ENCODE data around the gene CHD6. TPM values are rescaled to one million over a fixed set of nuclear protein-coding genes. Genes with fewer than 3 reads are reported as not detected.

Gene CHD6
- total RNA-seq, 1 experiment from 2014 or later = 25.3 TPM

GRCh38 chr20:41463567-41463966 lies 154.6 kb downstream of the CHD6 start:
- Histone ChIP-seq H3K9me3 (ENCODE audit: low read length) (no peaks in the 10 kb centered on the region), H3K4me2 (ENCODE audit: low read depth, low read length, poor library complexity, severe bottlenecking) (no peak overlapping the region), H4K20me1 (ENCODE audit: insufficient read depth, low read depth, low read length) (no peaks in the 10 kb centered on the region), H3K27ac (ENCODE audit: low read length) (no peak overlapping the region), H3K4me3 (ENCODE audit: low read length) (no peak overlapping the region), H3K4me1 (ENCODE audit: low read length) (peaks cover 12% of the 10 kb centered on the region), H3K9me2 (replicated peaks; ENCODE audit: insufficient read depth, low read length) (no peaks in the 10 kb centered on the region), H3K9ac (ENCODE audit: low read length) (no peak overlapping the region), H3K79me2 (ENCODE audit: low read length) (no peaks in the 10 kb centered on the region), H3K27me3 (ENCODE audit: low read length) (no peaks in the 10 kb centered on the region), H3K36me3 (ENCODE audit: insufficient read depth, low read length) (peaks cover 14% of the 10 kb centered on the region), H2AFZ (ENCODE audit: low read length) (no peak overlapping the region)
- DNase-seq = no peak

- Histone ChIP-seq H3K27me3 (ENCODE audit: low read length) (no peaks in the 10 kb centered on the region), H3K9ac (ENCODE audit: low read length) (no peak overlapping the region), H3K4me1 (ENCODE audit: low read length) (peaks cover 7% of the 10 kb centered on the region), H3K27ac (ENCODE audit: low read length) (no peak overlapping the region), H2AFZ (ENCODE audit: low read length) (no peak overlapping the region), H3K9me2 (replicated peaks; ENCODE audit: insufficient read depth, low read length) (no peaks in the 10 kb centered on the region), H4K20me1 (ENCODE audit: insufficient read depth, low read depth, low read length) (no peaks in the 10 kb centered on the region), H3K4me2 (ENCODE audit: low read depth, low read length, poor library complexity, severe bottlenecking) (no peak overlapping the region), H3K36me3 (ENCODE audit: insufficient read depth, low read length) (peaks cover 14% of the 10 kb centered on the region), H3K9me3 (ENCODE audit: low read length) (no peaks in the 10 kb centered on the region), H3K79me2 (ENCODE audit: low read length) (no peaks in the 10 kb centered on the region), H3K4me3 (ENCODE audit: low read length) (no peak overlapping the region)
- no peak for DNase-seq
Observed at GRCh38 chr20:41462372-41463161, 155.6 kb downstream of the CHD6 start.

- Histone ChIP-seq H3K36me3 (ENCODE audit: insufficient read depth, low read length) (peaks cover 24% of the 10 kb centered on the region), H3K9ac (ENCODE audit: low read length) (no peak overlapping the region), H3K27ac (ENCODE audit: low read length) (no peak overlapping the region), H4K20me1 (ENCODE audit: insufficient read depth, low read depth, low read length) (no peaks in the 10 kb centered on the region), H3K79me2 (ENCODE audit: low read length) (no peaks in the 10 kb centered on the region), H3K4me1 (ENCODE audit: low read length) (no peaks in the 10 kb centered on the region), H3K4me3 (ENCODE audit: low read length) (no peak overlapping the region), H3K27me3 (ENCODE audit: low read length) (no peaks in the 10 kb centered on the region), H3K4me2 (ENCODE audit: low read depth, low read length, poor library complexity, severe bottlenecking) (no peak overlapping the region), H3K9me3 (ENCODE audit: low read length) (no peaks in the 10 kb centered on the region), H3K9me2 (replicated peaks; ENCODE audit: insufficient read depth, low read length) (no peaks in the 10 kb centered on the region), H2AFZ (ENCODE audit: low read length) (no peak overlapping the region)
- no peak for DNase-seq
Observed at GRCh38 chr20:41458761-41459160, 159.4 kb downstream of the CHD6 start.

- Histone ChIP-seq H3K4me3 (ENCODE audit: low read length) (no peak overlapping the region), H4K20me1 (ENCODE audit: insufficient read depth, low read depth, low read length) (no peaks in the 10 kb centered on the region), H3K27me3 (ENCODE audit: low read length) (no peaks in the 10 kb centered on the region), H3K4me2 (ENCODE audit: low read depth, low read length, poor library complexity, severe bottlenecking) (no peak overlapping the region), H3K9me3 (ENCODE audit: low read length) (no peaks in the 10 kb centered on the region), H3K9ac (ENCODE audit: low read length) (no peak overlapping the region), H3K27ac (ENCODE audit: low read length) (no peak overlapping the region), H3K36me3 (ENCODE audit: insufficient read depth, low read length) (peaks cover 20% of the 10 kb centered on the region), H3K4me1 (ENCODE audit: low read length) (no peaks in the 10 kb centered on the region; the same call in 1 of the 2 replicates), H3K79me2 (ENCODE audit: low read length) (no peaks in the 10 kb centered on the region), H3K9me2 (replicated peaks; ENCODE audit: insufficient read depth, low read length) (no peaks in the 10 kb centered on the region), H2AFZ (ENCODE audit: low read length) (no peak overlapping the region)
- DNase-seq = no peak
Observed at GRCh38 chr20:41457173-41457857, 160.9 kb downstream of the CHD6 start.

- DNase-seq = no peak
- no peaks in the 10 kb centered on the region for H3K79me2 ChIP-seq (ENCODE audit: low read length)
- H2AFZ ChIP-seq (ENCODE audit: low read length) = no peak overlapping the region
- no peaks in the 10 kb centered on the region for H3K9me2 ChIP-seq (replicated peaks; ENCODE audit: insufficient read depth, low read length)
- H3K27ac ChIP-seq (ENCODE audit: low read length) = no peak overlapping the region
- H3K27me3 ChIP-seq (ENCODE audit: low read length) = no peaks in the 10 kb centered on the region
- no peaks in the 10 kb centered on the region for H3K9me3 ChIP-seq (ENCODE audit: low read length)
- no peak overlapping the region for H3K4me2 ChIP-seq (ENCODE audit: low read depth, low read length, poor library complexity, severe bottlenecking)
- H3K9ac ChIP-seq (ENCODE audit: low read length) = no peak overlapping the region
- H3K36me3 ChIP-seq (ENCODE audit: insufficient read depth, low read length) = peaks cover 11% of the 10 kb centered on the region; the same call in 1 of the 2 replicates
- H3K4me3 ChIP-seq (ENCODE audit: low read length) = no peak overlapping the region
- H3K4me1 ChIP-seq (ENCODE audit: low read length) = peaks cover 10% of the 10 kb centered on the region
- no peaks in the 10 kb centered on the region for H4K20me1 ChIP-seq (ENCODE audit: insufficient read depth, low read depth, low read length)
Observed at GRCh38 chr20:41456351-41456750, 161.8 kb downstream of the CHD6 start.

GRCh38 chr20:41454250-41454649 lies 163.9 kb downstream of the CHD6 start:
- no peak overlapping the region for H3K4me2 ChIP-seq (ENCODE audit: low read depth, low read length, poor library complexity, severe bottlenecking)
- H3K36me3 ChIP-seq (ENCODE audit: insufficient read depth, low read length) = peaks cover 11% of the 10 kb centered on the region; the same call in 1 of the 2 replicates
- no peak overlapping the region for H2AFZ ChIP-seq (ENCODE audit: low read length)
- no peak overlapping the region for H3K27ac ChIP-seq (ENCODE audit: low read length)
- no peak overlapping the region for H3K4me3 ChIP-seq (ENCODE audit: low read length)
- peaks cover 24% of the 10 kb centered on the region for H3K4me1 ChIP-seq (ENCODE audit: low read length)
- H3K9ac ChIP-seq (ENCODE audit: low read length) = no peak overlapping the region
- no peaks in the 10 kb centered on the region for H4K20me1 ChIP-seq (ENCODE audit: insufficient read depth, low read depth, low read length)
- no peaks in the 10 kb centered on the region for H3K9me2 ChIP-seq (replicated peaks; ENCODE audit: insufficient read depth, low read length)
- H3K27me3 ChIP-seq (ENCODE audit: low read length) = no peaks in the 10 kb centered on the region
- no peak for DNase-seq
- no peaks in the 10 kb centered on the region for H3K9me3 ChIP-seq (ENCODE audit: low read length)
- no peaks in the 10 kb centered on the region for H3K79me2 ChIP-seq (ENCODE audit: low read length)

GRCh38 chr20:41453010-41453950 lies 164.9 kb downstream of the CHD6 start:
- peaks cover 11% of the 10 kb centered on the region; the same call in 1 of the 2 replicates for H3K36me3 ChIP-seq (ENCODE audit: insufficient read depth, low read length)
- no peak overlapping the region for H3K27ac ChIP-seq (ENCODE audit: low read length)
- H4K20me1 ChIP-seq (ENCODE audit: insufficient read depth, low read depth, low read length) = no peaks in the 10 kb centered on the region
- H3K4me2 ChIP-seq (ENCODE audit: low read depth, low read length, poor library complexity, severe bottlenecking) = no peak overlapping the region
- no peak overlapping the region for H2AFZ ChIP-seq (ENCODE audit: low read length)
- no peaks in the 10 kb centered on the region for H3K9me2 ChIP-seq (replicated peaks; ENCODE audit: insufficient read depth, low read length)
- DNase-seq = no peak
- H3K27me3 ChIP-seq (ENCODE audit: low read length) = no peaks in the 10 kb centered on the region
- no peaks in the 10 kb centered on the region for H3K9me3 ChIP-seq (ENCODE audit: low read length)
- no peak overlapping the region for H3K4me3 ChIP-seq (ENCODE audit: low read length)
- no peaks in the 10 kb centered on the region for H3K79me2 ChIP-seq (ENCODE audit: low read length)
- H3K4me1 ChIP-seq (ENCODE audit: low read length) = peaks cover 24% of the 10 kb centered on the region
- no peak overlapping the region for H3K9ac ChIP-seq (ENCODE audit: low read length)

GRCh38 chr20:41452226-41452625 lies 166.0 kb downstream of the CHD6 start:
- Histone ChIP-seq H3K4me2 (ENCODE audit: low read depth, low read length, poor library complexity, severe bottlenecking) (no peak overlapping the region), H3K4me3 (ENCODE audit: low read length) (no peak overlapping the region), H3K36me3 (ENCODE audit: insufficient read depth, low read length) (peaks cover 17% of the 10 kb centered on the region; the same call in 1 of the 2 replicates), H3K27me3 (ENCODE audit: low read length) (no peaks in the 10 kb centered on the region), H3K4me1 (ENCODE audit: low read length) (peaks cover 24% of the 10 kb centered on the region), H3K9me3 (ENCODE audit: low read length) (no peaks in the 10 kb centered on the region), H4K20me1 (ENCODE audit: insufficient read depth, low read depth, low read length) (no peaks in the 10 kb centered on the region), H2AFZ (ENCODE audit: low read length) (no peak overlapping the region), H3K9me2 (replicated peaks; ENCODE audit: insufficient read depth, low read length) (no peaks in the 10 kb centered on the region), H3K79me2 (ENCODE audit: low read length) (no peaks in the 10 kb centered on the region), H3K27ac (ENCODE audit: low read length) (no peak overlapping the region), H3K9ac (ENCODE audit: low read length) (no peak overlapping the region)
- no peak for DNase-seq

Measured in Karpas-422 (cell line).